Non-pigmented ciliary epithelial cell (primary cell): Measurements from ENCODE around the gene TMPRSS13.
A peak's percentile ranks its signal among the peaks of the same experiment; 100 is the strongest.
"Not testable (repeated sequence)": the region's sequence is repeated elsewhere in the genome, so short reads cannot be mapped to it uniquely, and the experiment has no call there.

Source experiments
- DNase-seq: peaks from one replicate; pipeline ENCODE4 v3.0.0-alpha.2; 2010; ENCODE audit warnings: low read depth

Gene TMPRSS13

DNA sequence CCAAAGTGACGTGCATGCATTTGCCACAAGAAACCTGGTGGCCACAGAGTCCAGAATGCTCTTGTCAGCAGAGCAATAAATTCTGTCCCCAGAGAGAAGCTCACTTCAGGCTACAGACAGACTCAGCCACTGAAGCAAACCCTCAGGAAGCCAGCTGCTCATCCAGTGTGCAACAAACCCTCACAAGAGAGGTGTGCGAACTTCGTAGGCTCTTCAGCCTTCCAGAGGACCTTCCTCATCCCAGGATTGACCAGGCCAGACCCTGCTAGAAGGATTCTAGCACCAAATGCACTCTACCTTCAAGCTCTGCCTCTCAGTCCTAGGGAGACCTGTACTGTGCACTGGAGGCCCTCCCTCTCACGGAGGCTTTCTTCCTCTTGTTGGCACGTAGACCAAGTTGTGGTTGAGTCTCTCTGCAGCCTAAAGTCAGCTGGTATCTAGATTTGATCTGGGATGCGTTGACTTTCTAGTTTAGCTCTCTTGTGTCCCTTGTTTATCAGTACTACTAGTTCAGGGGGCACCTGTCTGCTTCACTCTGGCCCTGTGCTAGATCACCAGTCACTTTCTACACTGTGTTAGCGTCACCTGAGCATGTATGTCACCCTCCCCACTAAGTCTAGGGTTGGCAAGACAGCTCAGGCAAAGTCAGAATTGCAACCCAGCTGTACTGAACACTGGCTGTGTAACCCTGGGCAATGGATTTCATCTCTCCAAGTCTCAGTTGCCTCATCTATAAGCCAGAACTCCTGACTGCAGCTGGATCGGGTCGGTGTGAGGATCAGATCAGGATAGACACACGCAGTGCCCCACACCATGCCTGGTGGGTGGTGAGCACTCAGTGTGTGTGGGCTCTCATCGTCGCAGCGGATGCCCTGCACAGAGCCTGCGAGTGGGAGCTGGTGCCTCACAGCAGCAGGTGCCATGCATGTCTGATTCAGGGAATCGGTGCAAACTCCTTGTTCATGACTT, 22.1 kb upstream of the TMPRSS13 start:
- DNase-seq = no peak

GRCh38 chr11:117950301-117950700, 21.1 kb upstream of the TMPRSS13 start:
- no peak for DNase-seq

GRCh38 chr11:117949062-117949461, 19.9 kb upstream of the TMPRSS13 start:
- DNase-seq = no peak

DNA sequence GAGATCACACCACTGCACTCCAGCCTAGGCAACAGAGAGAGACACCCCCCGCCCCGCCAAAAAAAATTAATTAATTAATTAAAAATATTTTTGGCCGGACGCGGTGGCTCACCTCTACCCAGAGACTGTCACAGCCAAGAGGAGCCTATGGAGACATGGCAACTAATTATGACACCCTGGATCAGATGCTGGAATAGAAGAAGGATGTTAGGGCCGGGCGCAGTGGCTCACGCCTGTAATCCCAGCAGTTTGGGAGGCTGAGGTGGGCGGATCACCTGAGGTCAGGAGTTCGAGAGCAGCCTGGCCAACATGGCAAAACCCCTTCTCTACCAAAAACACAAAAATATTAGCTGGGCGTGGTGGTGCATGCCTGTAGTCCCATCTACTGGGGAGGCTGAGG, 19.3 kb upstream of the TMPRSS13 start:
- DNase-seq = not testable (repeated sequence)

GRCh38 chr11:117947751-117948150, 18.5 kb upstream of the TMPRSS13 start:
- DNase-seq = not testable (repeated sequence)

GRCh38 chr11:117946842-117947526, 17.8 kb upstream of the TMPRSS13 start:
- DNase-seq = peak; percentile 81

DNA sequence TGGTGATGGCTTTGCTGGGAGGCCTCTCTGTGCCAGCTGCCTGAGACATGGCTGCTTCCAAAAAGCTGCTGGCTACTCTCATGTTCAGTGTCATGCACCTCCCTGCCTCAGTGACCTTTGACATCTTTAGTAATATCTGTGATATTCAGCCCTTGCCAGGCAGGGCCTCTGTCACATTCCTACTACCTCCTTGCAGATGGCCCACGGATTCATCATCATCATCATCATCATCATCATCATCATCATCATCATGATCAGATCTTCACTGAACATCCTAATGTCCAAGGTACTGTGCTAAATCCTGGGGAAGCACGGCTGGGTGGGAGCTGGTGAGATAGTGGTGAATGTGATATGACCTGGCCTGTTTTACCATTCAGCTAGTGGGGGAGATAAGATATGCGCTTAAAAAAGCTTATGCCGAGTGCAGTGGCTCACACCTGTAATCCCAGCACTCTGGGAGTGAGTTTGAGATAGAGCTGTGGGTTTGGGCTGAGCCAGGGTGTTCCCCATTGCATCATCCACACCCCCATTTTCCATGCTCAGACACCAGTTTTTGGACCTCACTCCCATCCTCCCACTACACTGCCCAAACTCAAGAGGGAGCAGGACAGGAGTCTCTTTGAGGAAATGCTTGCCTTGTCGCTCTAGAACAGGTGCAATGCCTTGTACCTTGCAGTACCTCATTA, 17.1 kb upstream of the TMPRSS13 start:
- DNase-seq = no peak

GRCh38 chr11:117945047-117945810, 16.0 kb upstream of the TMPRSS13 start:
- DNase-seq = no peak

DNA sequence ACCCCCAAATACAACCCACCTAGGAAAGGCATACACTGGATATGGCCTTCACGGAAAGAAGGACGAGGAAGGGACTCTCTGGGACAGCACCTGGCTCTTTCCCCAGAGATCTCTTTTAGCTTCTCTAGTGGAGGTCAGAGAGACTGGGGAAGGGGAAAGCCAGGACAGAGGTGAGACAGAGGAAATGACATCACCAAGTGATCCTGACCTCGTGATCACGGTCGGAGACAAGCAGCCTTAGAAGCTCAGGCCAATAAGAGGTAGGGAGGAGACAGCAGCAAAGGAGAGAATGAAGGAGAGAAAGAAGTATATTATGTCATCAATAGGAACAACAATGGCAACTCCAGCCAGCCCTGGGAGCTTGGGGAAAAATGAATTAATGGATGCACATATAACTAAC, 15.4 kb upstream of the TMPRSS13 start:
- no peak for DNase-seq

GRCh38 chr11:117941976-117942654, 12.9 kb upstream of the TMPRSS13 start:
- no peak for DNase-seq

DNA sequence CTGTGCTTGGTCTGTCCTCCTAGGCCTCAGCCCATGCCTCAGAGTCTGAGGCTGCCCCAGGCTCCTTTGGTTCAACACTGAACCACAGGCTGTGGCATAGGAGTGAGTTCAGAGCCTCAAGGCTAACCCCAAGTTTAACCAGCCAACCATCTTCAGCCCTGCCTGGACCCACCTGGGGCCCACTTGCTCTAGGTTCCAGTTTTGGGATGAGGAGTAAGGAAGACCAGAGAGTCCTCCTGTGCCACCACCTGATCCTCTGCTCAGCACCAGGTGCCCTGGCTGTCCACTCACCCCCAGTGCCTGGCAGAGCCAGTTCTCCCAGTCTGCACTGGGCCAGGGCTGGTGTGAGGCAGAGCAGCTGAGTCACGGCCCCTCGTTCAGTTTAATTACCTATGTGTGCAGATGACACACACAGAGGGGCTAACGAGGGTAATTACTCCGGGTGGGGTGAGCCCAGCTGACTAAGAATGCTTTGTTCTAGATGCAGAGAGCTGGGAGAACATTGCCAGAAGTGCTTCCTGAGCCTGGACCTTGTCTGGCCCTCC, 12.0 kb upstream of the TMPRSS13 start:
- DNase-seq = no peak

DNA sequence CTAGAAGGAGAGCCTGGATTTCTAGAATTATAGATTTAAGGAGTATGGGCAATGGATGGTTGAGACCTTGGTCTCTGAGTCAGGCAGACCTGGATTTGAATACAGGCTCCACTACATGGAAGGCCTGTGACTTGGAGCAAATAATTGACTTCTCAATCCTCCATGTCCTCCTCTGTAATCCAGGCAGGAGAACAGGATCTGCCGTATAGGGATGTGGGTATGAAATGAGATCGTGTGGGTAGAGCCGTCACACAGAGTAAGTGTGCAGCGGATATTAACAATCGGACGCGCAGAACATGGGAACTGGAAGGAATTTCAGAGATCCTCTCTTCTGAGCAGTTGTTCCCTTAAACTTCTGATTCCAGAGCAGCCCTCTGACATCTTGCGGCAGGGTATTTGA, 11.5 kb upstream of the TMPRSS13 start:
- DNase-seq = no peak

GRCh38 chr11:117936973-117937372, 7.8 kb upstream of the TMPRSS13 start:
- DNase-seq = no peak

- DNase-seq = no peak
Measured at GRCh38 chr11:117934526-117935307, 5.5 kb upstream of the TMPRSS13 start.

DNA sequence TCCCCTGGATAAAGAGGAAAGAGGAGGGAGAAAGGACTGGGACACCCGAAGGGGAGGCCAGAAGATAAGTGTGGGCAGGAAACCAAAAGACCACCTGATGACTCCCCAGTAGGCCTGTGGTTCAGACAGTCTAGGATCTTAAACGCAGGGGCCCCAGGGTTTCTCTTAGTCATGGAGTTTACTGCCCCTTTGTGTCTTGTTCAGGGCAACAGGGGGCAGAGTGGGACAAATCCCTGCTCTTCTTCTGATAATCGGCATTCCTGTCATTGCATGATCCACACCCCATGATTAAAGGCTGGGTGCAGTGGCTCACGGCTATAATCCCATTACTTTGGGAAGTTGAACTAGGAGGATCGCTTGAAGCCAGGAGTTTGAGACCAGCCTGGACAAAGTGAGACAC, 4.7 kb upstream of the TMPRSS13 start:
- no peak for DNase-seq

- DNase-seq = no peak
Measured at GRCh38 chr11:117933475-117933874, 4.3 kb upstream of the TMPRSS13 start.

DNA sequence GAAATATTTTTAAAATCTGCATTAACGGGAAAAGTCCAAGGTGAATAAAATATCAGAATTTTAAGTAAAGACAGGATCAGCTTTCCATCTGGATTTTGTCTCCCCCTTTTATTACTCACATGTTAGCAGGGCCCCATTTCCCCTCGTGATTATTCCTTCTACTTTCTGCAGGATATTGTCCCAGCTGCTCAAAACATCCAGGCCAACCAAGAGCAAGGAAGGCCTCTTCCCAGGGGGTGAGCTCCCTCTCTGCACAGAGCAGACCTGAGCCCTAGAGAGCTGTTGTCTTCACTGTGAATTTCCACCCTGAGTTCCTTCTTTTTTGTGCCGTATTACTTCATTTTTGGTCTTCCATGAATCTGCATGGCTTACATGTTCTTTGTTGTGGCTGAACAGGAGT, 3.7 kb upstream of the TMPRSS13 start:
- no peak for DNase-seq

- DNase-seq = no peak
Measured at GRCh38 chr11:117932426-117932825, 3.2 kb upstream of the TMPRSS13 start.

GRCh38 chr11:117931971-117932370, 2.8 kb upstream of the TMPRSS13 start:
- DNase-seq = no peak

DNA sequence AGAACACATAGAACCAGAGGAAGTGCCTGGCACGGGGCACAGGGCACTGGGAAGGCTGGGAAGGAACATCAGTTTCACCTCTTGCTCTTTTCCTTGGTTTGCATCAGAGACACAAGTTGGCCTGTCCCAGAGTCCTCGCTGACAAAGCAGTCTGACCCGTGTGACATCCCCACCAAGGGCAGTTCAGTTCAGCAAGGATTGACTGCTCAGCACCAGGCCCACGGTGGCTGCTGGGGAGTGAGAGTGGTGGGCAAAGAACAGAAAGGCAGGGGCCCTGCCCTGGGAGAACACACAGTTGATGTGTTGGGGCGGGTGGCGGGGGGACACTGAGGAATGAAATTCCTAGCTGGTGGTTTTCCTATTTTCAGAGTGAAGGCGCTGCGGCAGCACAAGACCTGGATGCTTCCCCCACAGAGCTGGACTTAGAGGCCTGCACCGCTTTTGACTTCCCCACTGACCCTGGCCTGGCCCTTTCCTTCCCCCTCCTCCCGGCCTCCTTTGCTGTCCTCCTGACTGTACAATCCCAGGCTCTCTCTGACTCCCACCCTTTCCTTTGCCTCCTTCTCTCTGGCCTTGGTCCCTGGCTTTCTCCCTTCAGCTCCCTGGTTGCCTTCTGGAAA, 2.2 kb upstream of the TMPRSS13 start:
- DNase-seq = no peak
